GM18526 (cell line): ENCODE data around the gene ZEB1.

Experiments
- POLR2A ChIP-seq: IDR thresholded peaks from 3 replicates; pipeline ENCODE4 v1.6.1; 2011; ENCODE audit not compliant: insufficient read length; ENCODE audit errors: extremely low read depth

The ZEB1 gene

DNA sequence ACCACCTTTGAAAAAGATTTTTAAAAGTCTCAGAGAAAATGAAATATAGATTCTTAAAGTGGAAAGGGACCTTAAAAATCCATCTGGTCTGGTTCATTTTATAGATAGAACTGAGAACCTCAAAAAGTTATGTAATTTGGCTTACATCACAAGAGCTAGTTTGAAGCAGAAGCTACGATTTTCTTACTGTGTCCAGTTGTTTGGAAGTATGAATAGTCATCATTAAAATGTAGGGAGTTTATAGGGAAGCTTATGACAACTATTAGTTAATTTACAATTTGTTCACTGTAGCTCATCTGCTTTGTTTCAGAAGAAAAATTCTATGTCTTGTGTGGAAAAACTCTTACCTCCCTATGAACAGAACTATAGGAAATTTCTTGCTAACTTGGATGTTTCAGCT is 26.9 kb downstream of the ZEB1 start:
- TF ChIP-seq POLR2A = no peak

DNA sequence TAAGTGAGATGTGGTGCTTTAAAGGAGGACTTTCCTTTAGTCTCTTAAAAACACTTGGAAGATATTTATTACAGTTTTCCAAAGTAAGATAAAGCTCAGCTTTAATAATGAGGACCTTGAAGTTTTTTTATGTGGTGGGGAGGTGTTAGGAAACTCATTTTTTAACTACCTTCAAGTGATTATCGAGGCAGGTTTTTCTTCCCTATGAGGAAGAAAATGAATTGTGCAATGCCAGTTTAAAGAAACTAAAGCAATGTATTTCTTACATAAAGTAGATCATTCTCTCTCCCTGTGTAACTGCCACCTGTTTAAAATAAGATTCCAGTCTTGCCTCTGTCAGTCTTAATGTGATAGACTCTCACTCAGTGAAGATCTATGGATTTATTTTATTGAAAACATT is 27.9 kb downstream of the ZEB1 start:
- TF ChIP-seq POLR2A = no peak

- no peak for TF ChIP-seq POLR2A
Measured at GRCh38 chr10:31347705-31348104, 28.7 kb downstream of the ZEB1 start.

DNA sequence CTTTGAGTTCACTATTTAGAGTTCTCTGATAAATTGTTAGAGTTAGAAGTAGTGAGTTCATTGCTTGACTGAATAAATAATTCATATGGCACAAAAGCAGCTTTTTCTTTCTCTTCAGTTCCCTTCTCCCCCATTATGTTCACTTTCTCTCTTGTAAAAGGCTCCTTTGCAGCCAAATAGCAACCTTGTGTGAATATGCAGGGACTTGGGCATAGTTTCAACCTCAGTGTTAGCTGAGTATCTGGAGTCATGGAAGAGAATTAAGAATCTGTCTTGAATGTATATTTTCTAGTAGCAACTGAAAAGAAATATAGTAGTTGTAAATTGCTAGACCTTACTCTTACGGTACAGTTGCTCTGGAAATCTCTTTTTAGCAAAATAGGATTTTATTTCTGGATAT is 31.9 kb downstream of the ZEB1 start:
- no peak for TF ChIP-seq POLR2A

DNA sequence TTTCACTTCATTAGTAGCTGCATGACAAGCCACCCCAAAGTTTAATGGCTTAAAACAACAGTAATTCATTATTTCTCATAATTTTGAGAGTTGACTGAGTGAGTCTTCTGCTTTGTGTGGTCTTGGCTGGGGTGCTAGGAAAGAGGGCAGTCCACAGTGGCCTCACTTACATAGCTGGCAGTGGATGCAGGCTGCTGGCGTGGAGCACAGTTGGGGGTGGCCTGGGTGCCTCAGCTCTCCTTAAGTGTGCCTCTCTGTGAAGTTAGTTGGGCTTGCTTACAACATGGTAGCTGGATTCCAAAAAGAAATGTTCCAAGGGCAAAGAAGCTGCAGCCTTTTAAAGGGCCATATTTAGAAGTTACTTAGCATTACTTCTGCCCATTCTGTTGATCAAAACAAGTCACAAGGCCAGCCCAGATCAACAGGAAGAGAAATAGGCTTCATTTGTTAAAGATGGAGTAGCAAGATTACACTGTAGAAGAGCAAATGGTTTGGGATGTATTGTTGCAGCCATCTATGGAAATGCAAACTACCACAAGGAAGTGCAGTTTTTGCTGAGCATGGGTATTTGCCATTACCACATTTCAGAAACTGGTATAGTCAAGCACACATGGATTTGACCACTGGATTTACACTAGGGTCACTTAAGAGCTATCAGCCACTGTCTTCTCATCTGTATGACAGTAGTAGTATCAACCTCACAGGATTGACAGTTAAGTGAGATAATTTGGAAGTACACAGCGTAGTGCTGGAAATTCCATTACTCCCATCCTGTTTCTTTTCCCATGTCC is 33.6 kb downstream of the ZEB1 start:
- TF ChIP-seq POLR2A = no peak

DNA sequence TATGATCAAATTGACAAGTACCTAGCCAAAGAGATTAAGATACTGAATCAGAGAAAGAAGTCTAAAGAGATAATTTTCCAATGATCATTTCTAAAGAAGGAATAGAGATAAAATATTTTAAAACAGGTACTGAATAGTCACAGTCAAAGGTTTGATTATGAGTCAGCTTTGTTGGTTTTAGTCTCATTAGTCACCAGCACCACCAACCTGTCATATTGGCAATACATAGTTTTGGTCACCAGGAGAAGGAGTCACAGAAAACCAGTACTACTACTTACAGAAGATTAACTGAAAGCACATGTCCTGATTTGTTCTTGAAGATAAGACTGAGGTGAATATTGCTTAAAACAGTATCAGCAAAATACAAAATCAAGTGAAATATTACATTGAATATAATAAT is 34.6 kb downstream of the ZEB1 start:
- TF ChIP-seq POLR2A = no peak

DNA sequence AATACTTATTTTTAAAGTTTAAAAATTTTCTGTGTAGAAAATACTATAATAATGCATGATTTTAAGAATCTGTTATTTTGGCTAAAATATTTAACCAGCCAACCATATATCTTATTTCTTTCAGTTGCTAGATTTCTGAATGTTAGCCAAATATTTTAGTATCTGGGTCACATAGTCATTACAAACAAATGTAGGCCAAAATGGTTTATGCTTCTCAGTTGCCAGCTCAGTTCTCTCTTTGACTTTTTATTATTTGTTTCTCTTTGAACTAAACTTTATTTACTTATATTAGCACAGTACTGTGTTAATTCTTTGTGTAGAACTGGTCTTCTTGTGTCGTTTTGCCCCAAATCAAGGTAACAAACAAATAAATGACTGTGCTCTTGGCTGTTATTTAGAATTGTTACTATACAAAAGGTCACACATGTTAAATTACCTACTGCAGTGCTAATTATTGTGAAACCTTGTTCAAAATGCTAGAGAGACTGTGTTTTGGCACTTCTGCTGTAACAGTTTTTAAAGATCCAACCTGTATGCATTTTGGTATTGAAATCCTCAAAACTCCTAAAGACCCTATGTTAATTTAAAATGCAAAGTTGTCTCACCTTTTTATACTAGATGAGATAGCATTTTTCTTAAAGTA is 39.8 kb downstream of the ZEB1 start:
- TF ChIP-seq POLR2A = no peak

GRCh38 chr10:31359979-31360378 is 41.0 kb downstream of the ZEB1 start:
- TF ChIP-seq POLR2A = no peak

GRCh38 chr10:31362023-31362641 is 43.1 kb downstream of the ZEB1 start:
- no peak for TF ChIP-seq POLR2A

GRCh38 chr10:31366703-31367102 is 47.7 kb downstream of the ZEB1 start:
- no peak for TF ChIP-seq POLR2A

GRCh38 chr10:31368724-31369123 is 49.7 kb downstream of the ZEB1 start:
- no peak for TF ChIP-seq POLR2A

- TF ChIP-seq POLR2A = no peak
Measured at GRCh38 chr10:31372439-31372838, 53.4 kb downstream of the ZEB1 start.

DNA sequence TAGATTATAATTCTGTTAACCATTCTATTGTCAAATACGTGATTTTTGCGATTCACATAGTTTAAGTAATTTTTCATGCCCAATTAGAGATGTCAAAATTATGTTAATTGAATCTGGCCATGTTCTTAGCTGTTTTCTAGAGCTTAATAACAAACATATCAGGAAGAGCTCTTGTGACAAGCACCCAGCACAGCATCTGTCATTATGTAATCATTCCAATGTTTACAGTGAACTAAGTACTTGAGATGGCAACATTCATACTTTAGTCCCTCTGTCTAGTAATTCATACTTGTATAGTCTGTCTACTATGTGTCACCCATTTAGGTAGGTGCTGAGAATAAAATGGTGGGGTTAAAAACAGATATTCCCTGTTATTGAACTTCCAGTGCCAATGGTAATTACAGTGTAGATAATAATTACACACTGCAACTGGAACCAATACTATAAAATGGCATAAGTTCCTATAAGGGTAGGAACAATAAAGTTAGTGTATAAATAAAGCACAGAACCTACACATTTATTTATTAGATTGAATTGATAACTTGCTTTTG is 55.2 kb downstream of the ZEB1 start:
- no peak for TF ChIP-seq POLR2A

- no peak for TF ChIP-seq POLR2A
Measured at GRCh38 chr10:31381171-31381570, 62.2 kb downstream of the ZEB1 start.

DNA sequence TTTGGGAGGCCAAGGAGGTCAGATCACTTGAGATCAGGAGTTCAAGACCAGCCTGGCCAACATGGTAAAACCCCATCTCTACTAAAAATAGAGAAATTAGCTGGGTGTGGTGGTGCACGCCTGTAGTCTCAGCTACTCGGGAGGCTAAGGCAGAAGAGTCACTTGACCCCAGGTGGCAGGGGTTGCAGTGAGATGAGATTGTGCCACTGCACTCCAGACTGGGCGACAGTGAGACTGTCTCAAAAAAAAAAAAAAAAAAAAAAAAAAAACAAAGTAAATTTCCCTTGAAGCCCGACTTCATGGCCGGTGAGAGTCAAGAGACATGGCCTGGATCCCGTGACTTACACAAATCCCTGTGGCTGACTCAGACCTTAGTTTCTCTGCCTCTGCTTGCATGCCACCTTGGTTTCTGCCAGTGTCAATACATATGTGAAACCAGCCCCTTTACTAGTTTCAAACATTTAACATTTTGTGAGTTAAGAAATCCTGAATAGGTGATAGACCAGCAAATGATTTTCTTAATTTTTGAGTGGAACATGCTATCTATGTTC is 62.8 kb downstream of the ZEB1 start:
- no peak for TF ChIP-seq POLR2A
